Measurements from ENCODE around the gene TRIOBP. TPM values are rescaled to one million over a fixed set of nuclear protein-coding genes. Genes with fewer than 3 reads are reported as not detected.

TRIOBP gene
- total RNA-seq, 1 donor from 2014 or later: 40.6 TPM

DNA sequence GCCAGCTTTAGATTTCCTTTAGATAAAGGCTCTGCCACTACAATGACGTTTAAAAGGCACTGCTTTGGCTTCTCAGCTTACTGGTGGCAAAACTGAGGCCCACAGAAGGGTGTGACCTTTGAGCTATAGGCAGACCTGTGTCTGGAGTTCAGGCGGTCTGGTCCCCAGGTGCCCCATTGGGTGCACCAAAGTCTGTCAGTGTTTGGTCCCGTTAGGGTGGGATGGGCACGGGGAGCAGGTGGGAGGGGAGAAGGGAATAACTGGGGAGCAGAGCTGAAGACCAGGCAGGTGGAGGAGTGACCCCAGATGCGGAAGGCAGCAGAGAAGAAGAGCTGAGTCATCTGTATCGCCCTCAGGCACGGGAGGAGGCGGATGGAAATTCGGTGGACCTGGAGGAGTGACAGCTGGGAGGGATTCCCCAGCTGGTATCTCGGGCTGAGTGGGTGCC is 65.6 kb downstream of the TRIOBP start:
- H3K27ac ChIP-seq (ENCODE audit: low read depth, low read length): no peak overlapping the region
- FAIRE-seq (no peak), DNase-seq (ENCODE audit: low read depth) (no peak)
- H3K9me3 ChIP-seq (ENCODE audit: insufficient read depth, low read depth, low read length): no peaks in the 10 kb centered on the region
- H3K27ac Mint-ChIP-seq (ENCODE audit: unreplicated experiment): no peak overlapping the region
- H3K36me3 ChIP-seq (ENCODE audit: insufficient read depth, low read length): peaks cover 27% of the 10 kb centered on the region
- peaks cover 44% of the 10 kb centered on the region for H4K20me1 ChIP-seq (ENCODE audit: insufficient read depth, low read length)
- H3K9ac ChIP-seq (ENCODE audit: low read length): no peak overlapping the region
- H3K27me3 ChIP-seq (ENCODE audit: insufficient read depth, low read length): no peaks in the 10 kb centered on the region
- no peak for TF ChIP-seq EZH2 (IDR thresholded peaks at IDR 0.05; ENCODE audit: insufficient read depth, low read length)
- TF ChIP-seq CTCF (IDR thresholded peaks at IDR 0.05; ENCODE audit: insufficient read depth, low read depth, low read length): no peak
- H3K4me2 ChIP-seq (ENCODE audit: low read length): no peak overlapping the region
- H3K4me1 ChIP-seq (ENCODE audit: insufficient read depth, low read length): no peaks in the 10 kb centered on the region
- no peaks in the 10 kb centered on the region for H3K9me3 Mint-ChIP-seq (ENCODE audit: unreplicated experiment)
- no peaks in the 10 kb centered on the region for H3K27me3 Mint-ChIP-seq (ENCODE audit: low read depth, unreplicated experiment)
- H3K4me3 ChIP-seq (ENCODE audit: insufficient read depth, low read depth, low read length): no peak overlapping the region
- no peak overlapping the region for H3K4me3 Mint-ChIP-seq (ENCODE audit: unreplicated experiment)
- H3K79me2 ChIP-seq (ENCODE audit: insufficient read depth, low read length): no peaks in the 10 kb centered on the region
- H3K36me3 Mint-ChIP-seq (ENCODE audit: low read depth, unreplicated experiment): peaks cover 13% of the 10 kb centered on the region
- H2AFZ ChIP-seq (ENCODE audit: low read depth, low read length): no peak overlapping the region
- no peaks in the 10 kb centered on the region for H3K4me1 Mint-ChIP-seq (ENCODE audit: low read depth, unreplicated experiment)

DNA sequence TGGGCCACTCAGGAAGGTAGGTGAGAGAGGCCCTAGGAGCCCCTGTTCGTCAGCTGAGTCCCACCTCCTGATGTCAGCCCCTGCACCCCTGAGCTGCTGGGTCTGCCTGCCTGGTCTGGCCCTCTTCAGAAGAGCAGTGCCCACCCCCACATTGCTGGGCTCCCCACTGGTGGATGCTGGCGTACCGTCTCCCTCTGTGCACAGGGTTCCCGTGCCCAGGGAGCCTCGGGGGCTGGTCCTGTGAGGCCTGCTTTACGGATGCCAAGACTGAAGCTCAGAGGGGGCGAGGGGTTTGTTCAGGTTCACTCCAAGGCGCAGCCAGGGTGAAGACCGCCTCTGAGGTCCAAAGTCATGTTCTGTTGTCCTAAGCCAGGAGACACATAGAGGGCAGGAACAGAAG is 66.2 kb downstream of the TRIOBP start:
- no peaks in the 10 kb centered on the region for H3K4me1 ChIP-seq (ENCODE audit: insufficient read depth, low read length)
- H3K4me2 ChIP-seq (ENCODE audit: low read length): no peak overlapping the region
- no peaks in the 10 kb centered on the region for H3K27me3 ChIP-seq (ENCODE audit: insufficient read depth, low read length)
- no peaks in the 10 kb centered on the region for H3K27me3 Mint-ChIP-seq (ENCODE audit: low read depth, unreplicated experiment)
- no peaks in the 10 kb centered on the region for H3K4me1 Mint-ChIP-seq (ENCODE audit: low read depth, unreplicated experiment)
- no peak overlapping the region for H3K9ac ChIP-seq (ENCODE audit: low read length)
- no peak for FAIRE-seq
- H3K9me3 Mint-ChIP-seq (ENCODE audit: unreplicated experiment): no peaks in the 10 kb centered on the region
- H3K79me2 ChIP-seq (ENCODE audit: insufficient read depth, low read length): no peaks in the 10 kb centered on the region
- H3K36me3 Mint-ChIP-seq (ENCODE audit: low read depth, unreplicated experiment): peaks cover 13% of the 10 kb centered on the region
- peaks cover 30% of the 10 kb centered on the region for H3K36me3 ChIP-seq (ENCODE audit: insufficient read depth, low read length)
- TF ChIP-seq EZH2 (IDR thresholded peaks at IDR 0.05; ENCODE audit: insufficient read depth, low read length) (no peak), CTCF (IDR thresholded peaks at IDR 0.05; ENCODE audit: insufficient read depth, low read depth, low read length) (no peak)
- no peak overlapping the region for H3K27ac ChIP-seq (ENCODE audit: low read depth, low read length)
- H3K4me3 Mint-ChIP-seq (ENCODE audit: unreplicated experiment): no peak overlapping the region
- H4K20me1 ChIP-seq (ENCODE audit: insufficient read depth, low read length): peaks cover 48% of the 10 kb centered on the region
- H3K9me3 ChIP-seq (ENCODE audit: insufficient read depth, low read depth, low read length): no peaks in the 10 kb centered on the region
- H3K4me3 ChIP-seq (ENCODE audit: insufficient read depth, low read depth, low read length): no peak overlapping the region
- no peak overlapping the region for H2AFZ ChIP-seq (ENCODE audit: low read depth, low read length)
- DNase-seq (ENCODE audit: low read depth): no peak
- no peak overlapping the region for H3K27ac Mint-ChIP-seq (ENCODE audit: unreplicated experiment)

DNA sequence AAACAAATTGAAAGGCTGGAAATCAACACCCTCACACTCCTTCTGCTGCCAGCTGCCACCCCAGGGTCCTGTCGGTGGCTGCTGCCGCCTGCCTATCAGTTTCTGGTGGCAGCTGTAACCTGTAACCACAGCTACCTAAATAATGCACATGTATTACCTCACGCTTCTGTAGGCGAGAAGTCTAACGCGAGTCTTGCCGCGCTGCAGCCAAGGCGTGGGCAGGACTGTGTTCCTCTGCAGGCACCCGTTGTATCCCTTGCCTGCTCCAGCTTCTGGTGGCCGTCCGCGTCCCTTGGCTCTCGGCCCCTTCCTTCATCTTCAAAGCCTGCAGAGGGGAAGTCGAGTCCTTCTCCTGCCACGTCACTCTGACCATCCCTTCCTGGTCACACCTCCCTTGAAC is 66.8 kb downstream of the TRIOBP start:
- no peak overlapping the region for H3K4me2 ChIP-seq (ENCODE audit: low read length)
- H2AFZ ChIP-seq (ENCODE audit: low read depth, low read length): no peak overlapping the region
- no peak overlapping the region for H3K4me3 ChIP-seq (ENCODE audit: insufficient read depth, low read depth, low read length)
- peaks cover 31% of the 10 kb centered on the region for H3K36me3 ChIP-seq (ENCODE audit: insufficient read depth, low read length)
- Mint-ChIP-seq H3K27ac (ENCODE audit: unreplicated experiment) (no peak overlapping the region), H3K36me3 (ENCODE audit: low read depth, unreplicated experiment) (peaks cover 11% of the 10 kb centered on the region), H3K4me1 (ENCODE audit: low read depth, unreplicated experiment) (no peaks in the 10 kb centered on the region), H3K4me3 (ENCODE audit: unreplicated experiment) (no peak overlapping the region), H3K9me3 (ENCODE audit: unreplicated experiment) (no peaks in the 10 kb centered on the region), H3K27me3 (ENCODE audit: low read depth, unreplicated experiment) (no peaks in the 10 kb centered on the region)
- peaks cover 48% of the 10 kb centered on the region for H4K20me1 ChIP-seq (ENCODE audit: insufficient read depth, low read length)
- H3K9ac ChIP-seq (ENCODE audit: low read length): no peak overlapping the region
- no peaks in the 10 kb centered on the region for H3K27me3 ChIP-seq (ENCODE audit: insufficient read depth, low read length)
- H3K27ac ChIP-seq (ENCODE audit: low read depth, low read length): no peak overlapping the region
- no peaks in the 10 kb centered on the region for H3K79me2 ChIP-seq (ENCODE audit: insufficient read depth, low read length)
- no peak for DNase-seq (ENCODE audit: low read depth)
- no peaks in the 10 kb centered on the region for H3K4me1 ChIP-seq (ENCODE audit: insufficient read depth, low read length)
- TF ChIP-seq CTCF (IDR thresholded peaks at IDR 0.05; ENCODE audit: insufficient read depth, low read depth, low read length) (no peak), EZH2 (IDR thresholded peaks at IDR 0.05; ENCODE audit: insufficient read depth, low read length) (no peak)
- FAIRE-seq: no peak
- no peaks in the 10 kb centered on the region for H3K9me3 ChIP-seq (ENCODE audit: insufficient read depth, low read depth, low read length)

Measured in astrocyte (in vitro differentiated cells and primary cell).